Measurements from ENCODE around the gene MEX3D.

MEX3D gene

GRCh38 chr19:1568320-1569019, at the start of gene MEX3D:
MEX3D (minus strand) TSS chr19:1568325; CDS start chr19:1568058, 267 bp downstream.
- DNase-seq (ENCODE audit: low spot score), result peak; percentile 68

GRCh38 chr19:1616875-1617274, 48.8 kb upstream of the MEX3D start:
- no peak for DNase-seq (ENCODE audit: low spot score)

GRCh38 chr19:1616396-1616795, 48.3 kb upstream of the MEX3D start:
- DNase-seq (ENCODE audit: low spot score), result no peak

GRCh38 chr19:1615156-1615765, 47.1 kb upstream of the MEX3D start:
- no peak for DNase-seq (ENCODE audit: low spot score)

- DNase-seq (ENCODE audit: low spot score), result no peak
Measured at GRCh38 chr19:1613808-1614570, 45.9 kb upstream of the MEX3D start.

GRCh38 chr19:1613146-1613545, 45.0 kb upstream of the MEX3D start:
- no peak for DNase-seq (ENCODE audit: low spot score)

GRCh38 chr19:1612114-1613086, 44.3 kb upstream of the MEX3D start:
- no peak for DNase-seq (ENCODE audit: low spot score)

GRCh38 chr19:1611353-1611752, 43.2 kb upstream of the MEX3D start:
- DNase-seq (ENCODE audit: low spot score), result no peak

GRCh38 chr19:1610579-1610978, 42.5 kb upstream of the MEX3D start:
- DNase-seq (ENCODE audit: low spot score), result no peak

GRCh38 chr19:1609680-1610474, 41.8 kb upstream of the MEX3D start:
- DNase-seq (ENCODE audit: low spot score), result no peak

- DNase-seq (ENCODE audit: low spot score), result no peak
Measured at GRCh38 chr19:1609103-1609396, 40.9 kb upstream of the MEX3D start.

GRCh38 chr19:1608359-1609102, 40.4 kb upstream of the MEX3D start:
- no peak for DNase-seq (ENCODE audit: low spot score)

GRCh38 chr19:1606138-1606651, 38.1 kb upstream of the MEX3D start:
- no peak for DNase-seq (ENCODE audit: low spot score)

- peak; percentile 97 for DNase-seq (ENCODE audit: low spot score)
Measured at GRCh38 chr19:1605236-1606137, 37.4 kb upstream of the MEX3D start, which contains the start of gene UQCR11. UQCR11 (minus strand) TSS chr19:1605462; CDS start chr19:1605409, 53 bp downstream.

GRCh38 chr19:1602091-1602707, 34.1 kb upstream of the MEX3D start:
- DNase-seq (ENCODE audit: low spot score), result no peak

GRCh38 chr19:1601613-1602064, 33.5 kb upstream of the MEX3D start:
- peak; percentile 50 for DNase-seq (ENCODE audit: low spot score)

- no peak for DNase-seq (ENCODE audit: low spot score)
Measured at GRCh38 chr19:1599460-1599846, 31.3 kb upstream of the MEX3D start.

GRCh38 chr19:1598777-1599459, 30.8 kb upstream of the MEX3D start:
- no peak for DNase-seq (ENCODE audit: low spot score)

Measured in RKO (cell line).